ENCODE results near the gene PLCH2. TPM values are rescaled to one million over a fixed set of nuclear protein-coding genes. Genes with fewer than 3 reads are reported as not detected.

PLCH2 gene
- total and polyA plus RNA-seq, 10 of the 15 experiments (the other 5 are each of a cell fraction or from before 2014, with no cell fraction given), result 0.03 to 0.73 (median 0.24) TPM; not detected in 3

- BruUV-seq (replicated peaks), result no TSS peak
- ChIA-PET CTCF (interaction anchor here (0.9 kb wide), 1 partner anchor 18 kb away, joined by 3 read pairs; no protein-coding TSS in a partner anchor), RAD21 (ENCODE audit: unreplicated experiment) (no interaction called here), SMC1A (ENCODE audit: uncharacterized antibody, unreplicated experiment) (no interaction called here), POLR2A (no interaction called here)
- intact Hi-C loops (cut with micrococcal nuclease; ENCODE audit: unreplicated experiment) (no loop called here), in situ Hi-C loops (cut with MboI) (no loop called here)
- ATAC-seq (peak; percentile 9; the same call in 1 of the 3 replicates), DNase-seq (ENCODE audit: low read depth, low spot score) (no peak), FAIRE-seq (no peak)
- no peak overlapping the region for H2AFZ ChIP-seq (ENCODE audit: control insufficient read depth, low read depth, low read length)
- no peaks in the 10 kb centered on the region for H3K4me1 ChIP-seq (ENCODE audit: control insufficient read depth, insufficient read depth, low read length)
- no peaks in the 10 kb centered on the region for H3K9me3 ChIP-seq (replicated peaks; ENCODE audit: control insufficient read depth, insufficient read depth, low read length)
- H4K20me1 ChIP-seq (ENCODE audit: control insufficient read depth, insufficient read depth), result no peaks in the 10 kb centered on the region; the same call in 1 of the 2 replicates
- H3K27me3 ChIP-seq (replicated peaks in 1 of 2; ENCODE audit: control insufficient read depth in 2 of 2, insufficient read depth in 2 of 2, low read length in 1 of 2), result no peaks in the 10 kb centered on the region
- no peak overlapping the region for H3K4me2 ChIP-seq (ENCODE audit: control insufficient read depth, insufficient read depth)
- no peak overlapping the region for H3K27ac ChIP-seq (ENCODE audit: control insufficient read depth, insufficient read depth)
- H3K36me3 ChIP-seq (ENCODE audit: control insufficient read depth in 2 of 2, insufficient read depth in 2 of 2, low read length in 1 of 2), result peaks cover 2 to 17% of the 10 kb centered on the region in 2 experiments
- no peak overlapping the region for H3K9ac ChIP-seq (ENCODE audit: control insufficient read depth, insufficient read depth, low read length)
- H3K4me3 ChIP-seq, result no peak overlapping the region
- no peaks in the 10 kb centered on the region for H3K79me2 ChIP-seq (ENCODE audit: control insufficient read depth, insufficient read depth, low read length)
- WGBS (ENCODE audit: insufficient coverage, insufficient replicate concordance, low lambda C conversion rate, missing lambda C conversion rate), result 58% methylated on average over 21 of the region's 21 CpGs
- TF ChIP-seq HDAC2 (IDR thresholded peaks at IDR 0.05) (no peak), BHLHE40 (IDR thresholded peaks at IDR 0.05; ENCODE audit: borderline replicate concordance in 1 of 2, low read depth in 2 of 2, low read length in 1 of 2) (no peak), HDGF (IDR thresholded peaks at IDR 0.05) (no peak), STAT3 (IDR thresholded peaks at IDR 0.05; ENCODE audit: low read depth, low read length) (no peak), RBBP5 (conservative IDR thresholded peaks at IDR 0.05) (no peak), E2F8 (IDR thresholded peaks at IDR 0.05; ENCODE audit: low read depth, partially characterized antibody) (no peak), NRF1 (conservative IDR thresholded peaks at IDR 0.05; ENCODE audit: low read depth, low read length) (no peak), CBX5 (IDR thresholded peaks at IDR 0.05; ENCODE audit: low read depth) (no peak), EP300 (IDR thresholded peaks at IDR 0.05; ENCODE audit: borderline replicate concordance in 1 of 2, control insufficient read depth in 1 of 2, low read depth in 2 of 2, low read length in 2 of 2) (no peak), FOXK2 (IDR thresholded peaks at IDR 0.05) (no peak), CHD4 (IDR thresholded peaks at IDR 0.05) (no peak), REST (IDR thresholded peaks at IDR 0.05; ENCODE audit: low read depth, low read length) (no peak), ZNF274 (IDR thresholded peaks at IDR 0.05; ENCODE audit: insufficient read depth, insufficient read length) (no peak), MEF2B (IDR thresholded peaks at IDR 0.05; ENCODE audit: partially characterized antibody, poor library complexity, severe bottlenecking) (no peak), IRF4 (IDR thresholded peaks at IDR 0.05; ENCODE audit: low read depth, low read length) (no peak)
Measured at GRCh38 chr1:2505461-2505994, 29.4 kb downstream of the PLCH2 start.

Data from GM12878 (cell line).